ENCODE results near the gene COMTD1.

The COMTD1 gene

DNA sequence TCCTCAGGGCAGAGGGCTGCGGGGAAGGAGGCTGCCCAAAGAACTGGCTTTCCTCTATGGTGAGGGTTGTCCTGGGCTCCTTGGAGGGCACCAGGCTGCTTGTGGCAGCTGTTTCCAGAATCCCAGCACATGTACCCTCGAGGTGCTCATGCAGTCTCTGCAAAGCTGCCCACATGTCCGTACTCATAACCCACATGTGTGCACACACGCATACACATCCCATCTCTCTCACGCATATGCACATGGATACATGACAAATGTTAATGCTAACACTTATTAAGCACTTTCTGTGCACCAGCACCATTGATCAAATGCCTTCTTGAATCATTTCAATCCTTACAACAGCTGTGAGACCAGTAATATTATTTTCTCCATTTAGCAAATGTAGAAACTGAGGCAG, 36.3 kb upstream of the COMTD1 start:
- TF ChIP-seq, protein P1, sequence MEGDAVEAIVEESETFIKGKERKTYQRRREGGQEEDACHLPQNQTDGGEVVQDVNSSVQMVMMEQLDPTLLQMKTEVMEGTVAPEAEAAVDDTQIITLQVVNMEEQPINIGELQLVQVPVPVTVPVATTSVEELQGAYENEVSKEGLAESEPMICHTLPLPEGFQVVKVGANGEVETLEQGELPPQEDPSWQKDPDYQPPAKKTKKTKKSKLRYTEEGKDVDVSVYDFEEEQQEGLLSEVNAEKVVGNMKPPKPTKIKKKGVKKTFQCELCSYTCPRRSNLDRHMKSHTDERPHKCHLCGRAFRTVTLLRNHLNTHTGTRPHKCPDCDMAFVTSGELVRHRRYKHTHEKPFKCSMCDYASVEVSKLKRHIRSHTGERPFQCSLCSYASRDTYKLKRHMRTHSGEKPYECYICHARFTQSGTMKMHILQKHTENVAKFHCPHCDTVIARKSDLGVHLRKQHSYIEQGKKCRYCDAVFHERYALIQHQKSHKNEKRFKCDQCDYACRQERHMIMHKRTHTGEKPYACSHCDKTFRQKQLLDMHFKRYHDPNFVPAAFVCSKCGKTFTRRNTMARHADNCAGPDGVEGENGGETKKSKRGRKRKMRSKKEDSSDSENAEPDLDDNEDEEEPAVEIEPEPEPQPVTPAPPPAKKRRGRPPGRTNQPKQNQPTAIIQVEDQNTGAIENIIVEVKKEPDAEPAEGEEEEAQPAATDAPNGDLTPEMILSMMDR (IDR thresholded peaks at IDR 0.05) = no peak

DNA sequence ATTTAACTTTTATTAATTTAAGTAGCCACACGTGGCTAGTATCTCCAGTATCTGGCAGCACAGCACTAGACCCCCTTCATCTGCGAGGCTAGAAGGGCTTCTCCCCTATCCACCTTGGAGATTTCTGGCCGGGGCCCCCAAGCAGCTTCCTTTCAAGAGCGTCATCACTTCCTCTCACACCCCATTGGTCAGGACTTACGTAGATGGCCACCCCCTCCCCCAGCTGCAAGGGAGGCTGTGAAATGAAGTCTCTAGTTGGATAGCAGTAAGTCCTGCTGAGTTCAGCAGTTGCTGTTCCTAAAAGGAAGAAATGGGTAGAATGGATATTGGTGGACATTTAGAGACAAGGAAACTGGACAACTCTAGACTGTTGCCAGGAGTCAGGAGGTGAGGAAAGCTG, 33.8 kb upstream of the COMTD1 start:
- TF ChIP-seq, protein P1 (IDR thresholded peaks at IDR 0.05) = no peak

DNA sequence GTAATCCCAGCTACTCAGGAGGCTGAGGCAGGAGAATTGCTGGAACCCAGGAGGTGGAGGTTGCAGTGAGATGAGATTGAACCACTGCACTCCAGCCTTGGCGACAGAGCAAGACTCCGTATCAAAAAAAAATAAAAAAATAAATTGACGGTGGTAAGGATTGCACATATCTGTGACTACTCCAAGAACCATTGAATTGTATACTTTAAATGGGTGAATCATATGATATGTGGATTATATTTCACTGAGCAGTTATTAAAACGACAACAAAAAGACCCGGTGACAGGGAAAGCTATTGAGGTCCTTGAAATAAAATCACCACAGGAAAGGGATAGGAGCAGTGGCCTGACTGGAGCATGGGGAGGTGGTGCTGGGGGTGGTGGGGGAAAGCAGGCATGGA, 31.2 kb upstream of the COMTD1 start:
- TF ChIP-seq, protein P1 (IDR thresholded peaks at IDR 0.05) = no peak

DNA sequence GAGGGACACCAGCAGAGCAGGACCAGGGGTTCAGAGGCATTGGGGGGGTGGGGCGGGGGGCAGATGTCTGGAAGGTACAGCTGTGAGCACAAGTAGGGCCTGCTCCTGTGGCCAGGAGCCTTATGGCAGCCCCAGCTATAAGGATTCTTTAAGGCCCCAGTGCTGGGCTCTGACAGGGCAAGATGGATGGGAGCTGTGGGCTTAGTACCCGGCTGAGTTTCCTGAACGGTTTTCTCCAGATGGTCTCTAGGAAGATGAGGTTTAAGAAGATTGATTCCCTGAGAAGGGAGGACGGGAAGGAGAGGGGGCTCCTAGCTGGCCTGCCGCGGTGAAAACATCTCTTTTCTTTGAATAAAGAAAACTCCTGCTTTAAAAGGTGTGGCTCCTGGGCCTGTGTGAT, 30.1 kb upstream of the COMTD1 start:
- TF ChIP-seq, protein P1 (IDR thresholded peaks at IDR 0.05) = no peak

DNA sequence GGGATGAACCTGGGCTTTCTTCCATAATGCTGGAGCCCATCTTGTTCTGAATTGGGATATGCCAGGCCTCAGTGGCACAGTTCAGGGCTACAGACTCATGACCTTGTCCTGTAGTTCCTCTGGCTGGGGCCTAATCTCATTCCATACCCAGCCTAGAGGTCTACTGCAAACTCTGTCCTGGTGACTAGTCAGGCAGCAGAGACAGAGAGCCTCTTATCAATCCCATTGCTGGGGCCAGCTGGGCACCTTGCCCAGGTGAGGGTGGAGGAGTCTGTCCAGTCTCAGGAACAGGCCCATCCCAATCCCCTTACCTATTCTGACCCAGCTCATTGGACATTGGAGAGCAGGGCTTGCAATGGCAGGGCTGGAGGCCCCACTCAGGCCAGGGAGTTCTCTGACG, 28.0 kb upstream of the COMTD1 start:
- TF ChIP-seq, protein P1 (IDR thresholded peaks at IDR 0.05) = no peak

DNA sequence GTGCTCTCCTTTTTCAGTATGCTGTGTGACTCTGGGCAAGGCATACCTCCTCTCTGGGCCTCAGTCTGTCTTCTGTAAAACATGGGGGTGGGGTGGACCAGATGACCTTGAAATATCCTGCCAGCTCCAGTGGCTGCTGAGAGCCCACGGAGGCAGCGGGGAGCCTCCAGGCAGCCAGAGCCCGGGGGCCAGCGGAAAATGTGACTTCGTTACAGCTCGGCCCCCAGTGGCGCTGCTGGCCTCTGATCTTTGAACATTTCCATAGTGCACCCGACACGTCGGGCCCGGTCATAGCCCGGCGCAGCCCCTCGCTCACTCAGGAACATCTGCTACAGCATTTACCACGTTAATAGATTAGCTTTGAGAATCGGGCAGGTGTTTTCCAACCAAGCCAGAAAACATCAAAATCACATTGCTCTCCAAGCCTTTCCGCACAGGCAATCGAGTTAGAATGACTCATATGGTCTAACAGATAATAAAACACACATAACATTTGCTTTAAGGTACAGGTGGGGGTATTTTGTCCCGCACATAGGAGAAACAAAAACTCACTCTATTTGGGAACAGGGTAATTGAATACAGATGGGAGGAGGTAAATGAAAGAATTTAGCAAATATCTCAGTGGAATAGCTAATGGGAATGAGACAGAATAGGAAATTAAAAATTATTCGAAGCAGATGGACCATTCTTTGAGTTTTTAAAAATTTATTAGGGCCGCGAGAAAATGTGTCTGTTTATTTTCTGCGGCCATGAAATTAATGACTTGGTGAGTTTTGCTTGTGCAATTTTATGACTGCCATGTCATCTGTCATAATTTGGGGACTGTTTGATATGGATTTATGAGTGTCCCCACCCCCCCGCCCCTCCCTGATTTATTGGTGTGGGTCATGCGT, 26.3 kb upstream of the COMTD1 start:
- TF ChIP-seq, protein P1 (IDR thresholded peaks at IDR 0.05) = no peak

DNA sequence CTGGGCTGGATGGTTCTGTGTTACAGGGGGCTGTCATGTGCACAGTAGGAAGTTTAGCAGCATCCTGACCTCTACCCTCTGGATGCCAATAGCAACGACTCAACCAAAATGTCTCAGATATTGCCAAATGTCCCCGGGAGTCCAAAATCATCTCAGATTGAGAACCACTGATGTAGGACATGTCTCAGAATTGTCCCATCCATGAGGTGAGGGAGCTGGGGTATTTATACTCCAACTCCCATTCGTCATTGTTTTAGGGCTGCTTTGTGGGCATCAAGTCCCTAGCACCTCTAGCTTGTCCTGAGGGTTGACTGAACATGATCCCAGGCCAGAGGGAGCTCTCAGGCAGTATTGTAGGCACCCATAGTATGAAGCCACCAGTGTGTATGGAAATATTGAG, 25.2 kb upstream of the COMTD1 start:
- TF ChIP-seq, protein P1 (IDR thresholded peaks at IDR 0.05) = no peak
